ENCODE results near the gene IL1RAPL2.

DNA sequence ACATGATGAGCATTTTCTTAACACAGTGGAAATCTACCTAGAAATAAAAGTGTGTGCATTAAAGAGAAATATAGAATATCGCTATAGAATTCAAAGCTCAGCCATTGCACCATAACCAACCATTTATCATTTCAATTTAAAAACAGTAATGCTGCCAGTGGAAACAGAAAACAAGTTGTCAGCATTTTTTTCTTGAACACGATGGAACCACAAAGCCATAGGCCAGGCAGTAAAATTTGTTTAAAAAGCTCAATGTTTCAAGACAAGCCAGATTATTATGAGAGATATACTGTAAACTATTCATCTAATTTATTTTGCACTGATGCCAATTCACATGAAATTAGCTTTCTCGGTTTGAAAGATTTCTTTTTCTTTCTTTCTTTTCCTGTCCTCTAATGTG, 1209.7 kb downstream of the IL1RAPL2 start:
- TF ChIP-seq RBBP5 (IDR thresholded peaks at IDR 0.05; ENCODE audit: borderline replicate concordance, low read depth, low read length) (no peak), CEBPB (IDR thresholded peaks at IDR 0.05; ENCODE audit: low read depth, low read length) (no peak), POLR2AphosphoS5 (IDR thresholded peaks at IDR 0.05; ENCODE audit: low read depth, low read length) (no peak), RNF2 (IDR thresholded peaks at IDR 0.05; ENCODE audit: borderline replicate concordance, low read depth, low read length, missing control alignments, poor library complexity, severe bottlenecking) (no peak), POLR2A (IDR thresholded peaks at IDR 0.05; ENCODE audit: control extremely low read depth in 1 of 2, low read depth in 2 of 2, low read length in 2 of 2) (no peak), RAD21 (IDR thresholded peaks at IDR 0.05 in 1 of 2, conservative IDR thresholded peaks at IDR 0.05 in 1 of 2; ENCODE audit: low read depth in 2 of 2, low read length in 2 of 2) (no peak)
- TF ChIP-seq, protein P1, sequence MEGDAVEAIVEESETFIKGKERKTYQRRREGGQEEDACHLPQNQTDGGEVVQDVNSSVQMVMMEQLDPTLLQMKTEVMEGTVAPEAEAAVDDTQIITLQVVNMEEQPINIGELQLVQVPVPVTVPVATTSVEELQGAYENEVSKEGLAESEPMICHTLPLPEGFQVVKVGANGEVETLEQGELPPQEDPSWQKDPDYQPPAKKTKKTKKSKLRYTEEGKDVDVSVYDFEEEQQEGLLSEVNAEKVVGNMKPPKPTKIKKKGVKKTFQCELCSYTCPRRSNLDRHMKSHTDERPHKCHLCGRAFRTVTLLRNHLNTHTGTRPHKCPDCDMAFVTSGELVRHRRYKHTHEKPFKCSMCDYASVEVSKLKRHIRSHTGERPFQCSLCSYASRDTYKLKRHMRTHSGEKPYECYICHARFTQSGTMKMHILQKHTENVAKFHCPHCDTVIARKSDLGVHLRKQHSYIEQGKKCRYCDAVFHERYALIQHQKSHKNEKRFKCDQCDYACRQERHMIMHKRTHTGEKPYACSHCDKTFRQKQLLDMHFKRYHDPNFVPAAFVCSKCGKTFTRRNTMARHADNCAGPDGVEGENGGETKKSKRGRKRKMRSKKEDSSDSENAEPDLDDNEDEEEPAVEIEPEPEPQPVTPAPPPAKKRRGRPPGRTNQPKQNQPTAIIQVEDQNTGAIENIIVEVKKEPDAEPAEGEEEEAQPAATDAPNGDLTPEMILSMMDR (IDR thresholded peaks at IDR 0.05; ENCODE audit: control extremely low read depth in 1 of 3, insufficient read depth in 1 of 3, low read depth in 1 of 3, low read length in 3 of 3), result no peak

Data from H1 (cell line).